Lower leg skin (tissue), 3 donors: ENCODE measurements around the gene SPON2.

ENCODE experiments used
- POLR2A ChIP-seq, 2 donors: fragments of 450-650 bp; IDR thresholded peaks; one replicate each; pipeline ENCODE4 v1.6.1; 2016 to 2017; ENCODE audit warnings: antibody characterized with exemption in 2 of 2, mild to moderate bottlenecking in 1 of 2, moderate library complexity in 1 of 2
- TF ChIP-seq, protein P1 (sequence below), 3 donors: fragments of 450-650 bp; IDR thresholded peaks; one replicate each; pipeline ENCODE4 v1.5.1; 2016; ENCODE audit warnings: antibody characterized with exemption in 3 of 3, mild to moderate bottlenecking in 3 of 3, moderate library complexity in 2 of 3

DNA sequence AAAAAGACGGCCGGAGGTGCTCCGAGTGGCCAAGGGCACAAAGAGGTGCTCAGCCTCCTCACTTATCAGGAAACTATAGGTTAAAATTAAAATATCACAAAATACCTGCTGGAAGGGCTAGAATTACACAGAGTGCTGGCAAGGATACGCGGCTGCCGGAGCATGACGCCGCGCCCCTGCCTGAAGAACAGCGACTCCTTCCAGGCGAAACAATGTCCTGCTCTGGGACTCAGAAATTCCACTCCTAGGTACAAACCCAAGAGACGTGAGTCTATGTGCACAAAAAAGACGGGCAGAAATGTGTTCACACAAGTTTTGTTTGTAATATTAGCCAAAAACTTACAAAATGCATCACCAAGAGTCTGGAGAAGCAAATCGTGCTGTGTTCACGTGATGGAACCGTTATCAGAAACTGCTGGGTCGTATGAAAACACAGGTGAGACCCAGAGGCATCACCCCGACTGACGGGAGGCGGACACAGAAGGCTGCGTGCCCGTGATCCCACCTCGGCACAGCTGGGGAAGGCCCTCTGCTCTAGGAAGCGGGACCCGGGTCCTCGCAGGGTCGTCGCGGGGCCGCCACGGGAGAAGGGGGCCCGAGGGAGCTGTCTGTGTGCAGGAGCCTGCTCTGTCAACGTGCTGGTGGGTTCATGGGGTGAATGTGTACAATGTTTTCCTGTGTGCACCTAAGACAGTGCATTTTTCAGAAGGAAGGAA, 48.9 kb upstream of the SPON2 start:
- TF ChIP-seq, protein P1, sequence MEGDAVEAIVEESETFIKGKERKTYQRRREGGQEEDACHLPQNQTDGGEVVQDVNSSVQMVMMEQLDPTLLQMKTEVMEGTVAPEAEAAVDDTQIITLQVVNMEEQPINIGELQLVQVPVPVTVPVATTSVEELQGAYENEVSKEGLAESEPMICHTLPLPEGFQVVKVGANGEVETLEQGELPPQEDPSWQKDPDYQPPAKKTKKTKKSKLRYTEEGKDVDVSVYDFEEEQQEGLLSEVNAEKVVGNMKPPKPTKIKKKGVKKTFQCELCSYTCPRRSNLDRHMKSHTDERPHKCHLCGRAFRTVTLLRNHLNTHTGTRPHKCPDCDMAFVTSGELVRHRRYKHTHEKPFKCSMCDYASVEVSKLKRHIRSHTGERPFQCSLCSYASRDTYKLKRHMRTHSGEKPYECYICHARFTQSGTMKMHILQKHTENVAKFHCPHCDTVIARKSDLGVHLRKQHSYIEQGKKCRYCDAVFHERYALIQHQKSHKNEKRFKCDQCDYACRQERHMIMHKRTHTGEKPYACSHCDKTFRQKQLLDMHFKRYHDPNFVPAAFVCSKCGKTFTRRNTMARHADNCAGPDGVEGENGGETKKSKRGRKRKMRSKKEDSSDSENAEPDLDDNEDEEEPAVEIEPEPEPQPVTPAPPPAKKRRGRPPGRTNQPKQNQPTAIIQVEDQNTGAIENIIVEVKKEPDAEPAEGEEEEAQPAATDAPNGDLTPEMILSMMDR (IDR thresholded peaks at IDR 0.05), result no peak
- no peak for TF ChIP-seq POLR2A (IDR thresholded peaks at IDR 0.05)
